ENCODE data around the gene TMEM273.
"Not testable (repeated sequence)": the region's sequence is repeated elsewhere in the genome, so short reads cannot be mapped to it uniquely, and the experiment has no call there.

The TMEM273 gene

DNA sequence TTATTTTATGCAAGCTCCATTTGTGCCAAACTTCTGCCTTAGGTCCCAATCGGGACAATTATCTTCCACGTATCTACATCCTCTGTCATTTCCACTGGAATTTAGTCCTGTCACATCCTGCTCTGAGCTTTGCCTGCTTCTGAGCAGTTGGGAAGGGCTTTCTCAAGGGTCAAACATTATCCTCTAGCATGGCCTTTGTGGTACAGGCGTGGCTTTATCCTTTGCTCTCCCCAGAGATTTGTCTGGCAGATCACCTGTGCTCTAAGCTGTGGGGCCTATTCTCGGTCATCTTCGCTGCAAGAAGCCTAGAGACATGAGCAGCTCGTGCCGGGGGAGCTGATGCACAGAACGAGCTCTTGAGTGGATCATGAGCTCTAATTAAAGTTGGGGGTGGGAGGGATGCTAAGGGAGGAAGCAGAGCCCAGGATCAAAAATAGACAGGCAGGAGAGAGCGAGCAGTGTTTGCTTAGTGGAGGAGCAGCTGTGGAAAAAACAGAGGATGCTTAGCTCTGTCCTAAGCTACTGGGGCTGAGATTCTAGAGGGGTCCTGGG lies 19.8 kb upstream of the TMEM273 start:
- H3K4me3 ChIP-seq (ENCODE audit: low read depth, low read length) = no peak overlapping the region
- TF ChIP-seq, protein P1, sequence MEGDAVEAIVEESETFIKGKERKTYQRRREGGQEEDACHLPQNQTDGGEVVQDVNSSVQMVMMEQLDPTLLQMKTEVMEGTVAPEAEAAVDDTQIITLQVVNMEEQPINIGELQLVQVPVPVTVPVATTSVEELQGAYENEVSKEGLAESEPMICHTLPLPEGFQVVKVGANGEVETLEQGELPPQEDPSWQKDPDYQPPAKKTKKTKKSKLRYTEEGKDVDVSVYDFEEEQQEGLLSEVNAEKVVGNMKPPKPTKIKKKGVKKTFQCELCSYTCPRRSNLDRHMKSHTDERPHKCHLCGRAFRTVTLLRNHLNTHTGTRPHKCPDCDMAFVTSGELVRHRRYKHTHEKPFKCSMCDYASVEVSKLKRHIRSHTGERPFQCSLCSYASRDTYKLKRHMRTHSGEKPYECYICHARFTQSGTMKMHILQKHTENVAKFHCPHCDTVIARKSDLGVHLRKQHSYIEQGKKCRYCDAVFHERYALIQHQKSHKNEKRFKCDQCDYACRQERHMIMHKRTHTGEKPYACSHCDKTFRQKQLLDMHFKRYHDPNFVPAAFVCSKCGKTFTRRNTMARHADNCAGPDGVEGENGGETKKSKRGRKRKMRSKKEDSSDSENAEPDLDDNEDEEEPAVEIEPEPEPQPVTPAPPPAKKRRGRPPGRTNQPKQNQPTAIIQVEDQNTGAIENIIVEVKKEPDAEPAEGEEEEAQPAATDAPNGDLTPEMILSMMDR (IDR thresholded peaks at IDR 0.05; ENCODE audit: control insufficient read depth, extremely low read depth, insufficient read depth) = no peak
- no peak for DNase-seq (ENCODE audit: low read depth)

DNA sequence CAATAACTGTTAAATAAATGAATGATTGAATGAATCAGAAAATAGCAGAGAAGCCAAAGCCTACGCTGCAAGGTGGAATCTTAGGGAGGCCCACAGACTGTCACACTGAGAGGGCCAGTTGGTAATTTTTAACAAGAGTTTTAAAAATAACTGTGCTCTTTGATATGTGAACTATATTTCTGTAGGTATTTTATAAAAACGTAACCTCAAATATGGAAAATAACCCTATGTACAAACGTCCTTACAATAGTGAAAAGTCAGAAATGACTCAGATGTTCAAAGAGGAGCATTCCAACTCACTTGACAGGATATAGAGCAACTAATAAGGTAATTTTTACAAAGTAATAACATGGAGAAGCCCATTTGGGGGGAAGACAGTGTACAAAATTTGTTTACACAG lies 18.9 kb upstream of the TMEM273 start:
- no peak overlapping the region for H3K4me3 ChIP-seq (ENCODE audit: low read depth, low read length)
- TF ChIP-seq, protein P1 (IDR thresholded peaks at IDR 0.05; ENCODE audit: control insufficient read depth, extremely low read depth, insufficient read depth) = no peak
- peak; percentile 27 for DNase-seq (ENCODE audit: low read depth)

DNA sequence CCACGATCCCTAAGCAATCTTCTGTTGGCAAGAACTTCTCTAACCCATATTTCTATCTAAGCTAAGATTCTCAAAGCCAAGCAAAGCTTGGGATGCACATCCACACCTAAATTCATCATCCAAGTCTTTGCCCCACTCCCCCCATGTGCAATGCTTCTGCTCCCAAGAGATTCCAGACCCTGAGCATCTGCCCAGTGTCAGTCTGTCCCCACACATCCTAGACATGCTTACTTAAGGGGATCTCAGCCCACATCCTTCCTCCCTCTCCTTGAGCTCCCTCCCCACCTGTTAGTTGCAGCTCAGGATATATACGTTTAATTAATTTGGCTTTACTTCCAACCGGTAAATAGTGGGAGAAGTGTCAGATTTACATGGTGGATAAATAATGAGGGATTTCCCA lies 17.0 kb upstream of the TMEM273 start:
- DNase-seq (ENCODE audit: low read depth) = no peak
- H3K4me3 ChIP-seq (ENCODE audit: low read depth, low read length) = no peak overlapping the region
- TF ChIP-seq, protein P1 (IDR thresholded peaks at IDR 0.05; ENCODE audit: control insufficient read depth, extremely low read depth, insufficient read depth) = no peak

DNA sequence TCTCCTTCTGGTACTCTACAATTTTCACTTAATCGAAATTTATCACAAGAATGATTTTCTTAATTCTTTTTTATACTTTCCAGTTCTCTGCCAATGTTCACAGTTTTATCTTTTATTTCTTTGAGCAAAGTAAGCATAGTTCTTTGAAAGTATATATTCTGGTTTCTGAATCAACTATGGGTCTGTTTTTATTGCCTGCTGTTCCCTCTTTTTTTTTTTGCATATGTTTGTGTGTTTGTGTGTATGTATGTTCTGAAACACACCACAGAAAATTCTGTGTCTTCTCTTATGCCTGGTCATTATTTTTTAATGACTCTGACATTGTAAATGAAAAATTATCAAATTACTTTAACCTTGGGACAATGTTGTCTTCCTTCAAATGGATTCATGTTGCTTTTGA lies 15.9 kb upstream of the TMEM273 start:
- TF ChIP-seq, protein P1 (IDR thresholded peaks at IDR 0.05; ENCODE audit: control insufficient read depth, extremely low read depth, insufficient read depth) = no peak
- H3K4me3 ChIP-seq (ENCODE audit: low read depth, low read length) = no peak overlapping the region
- no peak for DNase-seq (ENCODE audit: low read depth)

DNA sequence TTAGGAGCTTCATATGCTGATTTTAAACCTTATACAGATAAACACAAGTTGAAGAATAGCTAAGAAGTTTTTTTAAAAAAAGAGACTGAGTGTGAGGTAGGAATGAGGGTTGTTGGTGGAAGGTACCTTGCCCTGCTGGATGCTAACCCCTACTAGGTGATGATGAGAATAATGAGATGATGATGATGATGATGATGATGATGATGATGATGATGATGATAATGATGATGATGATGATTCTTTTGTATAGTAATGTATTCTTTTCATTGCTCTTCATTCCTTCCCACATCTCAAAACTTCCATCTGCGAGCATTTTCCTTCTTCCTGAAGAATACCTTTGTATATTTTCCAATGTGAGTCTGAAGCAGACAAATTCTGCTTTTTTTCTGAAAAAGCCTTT lies 14.1 kb upstream of the TMEM273 start:
- H3K4me3 ChIP-seq (ENCODE audit: low read depth, low read length) = no peak overlapping the region
- TF ChIP-seq, protein P1 (IDR thresholded peaks at IDR 0.05; ENCODE audit: control insufficient read depth, extremely low read depth, insufficient read depth) = no peak
- DNase-seq (ENCODE audit: low read depth) = no peak

DNA sequence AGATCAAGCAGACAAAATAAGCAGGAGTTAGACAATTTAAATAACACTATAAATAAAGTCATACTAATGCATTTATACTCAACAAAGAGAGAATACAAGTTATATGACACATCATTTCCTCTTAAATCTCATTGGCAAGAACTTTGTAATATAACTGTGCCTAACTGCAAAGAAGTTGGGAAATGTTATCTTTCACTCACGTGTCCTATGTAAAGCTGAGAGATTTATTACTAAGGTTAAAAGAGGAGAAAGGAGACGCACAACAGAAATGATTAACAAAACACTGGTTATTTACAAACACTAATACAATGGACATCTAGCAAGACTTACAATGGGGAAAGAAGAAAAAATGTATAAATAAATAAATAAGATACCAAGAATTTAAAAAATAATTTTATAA lies 12.7 kb upstream of the TMEM273 start:
- TF ChIP-seq, protein P1 (IDR thresholded peaks at IDR 0.05; ENCODE audit: control insufficient read depth, extremely low read depth, insufficient read depth) = no peak
- no peak for DNase-seq (ENCODE audit: low read depth)
- no peak overlapping the region for H3K4me3 ChIP-seq (ENCODE audit: low read depth, low read length)

DNA sequence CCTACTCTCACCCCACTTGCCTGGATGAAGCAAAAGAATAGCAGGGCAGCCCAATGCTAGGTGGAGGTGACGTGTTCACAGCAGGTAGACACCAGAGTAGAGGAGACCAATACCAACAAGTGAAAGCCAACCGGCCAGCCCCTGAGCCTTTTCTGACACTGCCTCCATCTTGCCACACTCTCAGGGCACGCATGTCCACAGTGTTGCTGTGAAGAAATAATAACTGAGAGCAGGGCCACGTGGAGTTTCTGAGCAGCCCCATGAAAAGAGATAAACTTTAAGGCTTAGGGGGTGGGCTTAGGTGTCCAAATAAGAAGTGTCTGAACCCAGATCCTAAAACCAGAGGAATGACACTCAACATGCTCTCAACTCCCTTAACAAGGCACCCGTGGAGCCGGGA lies 9.0 kb upstream of the TMEM273 start:
- DNase-seq (ENCODE audit: low read depth) = no peak
- H3K4me3 ChIP-seq (ENCODE audit: low read depth, low read length) = no peak overlapping the region
- TF ChIP-seq, protein P1 (IDR thresholded peaks at IDR 0.05; ENCODE audit: control insufficient read depth, extremely low read depth, insufficient read depth) = no peak

DNA sequence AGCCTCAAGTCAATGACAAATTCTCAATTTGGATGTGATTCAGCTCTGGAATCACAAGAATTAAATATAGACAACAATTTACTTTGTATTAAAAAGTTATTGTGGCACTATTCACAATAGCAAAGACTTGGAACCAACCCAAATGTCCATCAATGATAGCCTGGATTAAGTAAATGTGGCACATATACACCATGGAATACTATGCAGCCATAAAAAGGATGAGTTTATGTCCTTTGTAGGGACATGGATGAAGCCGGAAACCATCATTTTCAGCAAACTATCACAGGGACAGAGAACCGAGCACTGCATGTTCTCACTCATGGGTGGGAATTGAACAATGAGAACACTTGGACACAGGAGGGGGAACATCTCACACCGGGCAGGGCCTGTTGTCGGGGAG lies 7.7 kb upstream of the TMEM273 start:
- not testable (repeated sequence) for H3K4me3 ChIP-seq (ENCODE audit: low read depth, low read length); DNase-seq (ENCODE audit: low read depth)
